DOHH2 (cell line): Measurements from ENCODE around the gene NRXN3.

Experiments used
- EZH2phosphoT487 ChIP-seq: fragments of 200-600 bp; sonication (generic); IDR thresholded peaks from 2 replicates; pipeline ENCODE4 v1.6.1; 2017; ENCODE audit warnings: borderline replicate concordance, mild to moderate bottlenecking, antibody characterized with exemption, low read length, moderate library complexity, mixed read lengths
- TF ChIP-seq, protein P1 (sequence below): fragments of 200-600 bp; sonication (generic); IDR thresholded peaks from one replicate; pipeline ENCODE4 v1.5.1; 2014; ENCODE audit warnings: antibody characterized with exemption, mild to moderate bottlenecking, low read depth, low read length; ENCODE audit not compliant: poor library complexity, severe bottlenecking

DNA sequence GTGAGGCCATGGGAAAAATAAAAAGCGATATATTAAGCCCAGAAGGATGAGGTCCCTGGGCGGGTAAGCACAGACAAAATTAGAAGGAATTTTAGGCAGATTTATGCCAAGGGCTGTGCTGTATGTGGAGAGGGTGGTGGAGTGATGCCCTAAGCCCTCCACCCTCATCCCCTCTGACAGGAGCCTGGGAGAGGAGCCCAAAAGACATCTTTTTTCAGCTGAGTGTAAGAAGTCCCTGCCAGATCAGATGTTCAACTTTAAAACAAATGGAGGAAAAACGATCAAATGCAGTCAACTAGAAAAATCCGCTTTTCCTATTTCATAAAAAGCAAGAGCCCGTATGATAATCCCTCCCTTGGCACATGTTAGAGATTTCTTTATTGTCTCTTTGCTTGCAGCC lies 47.7 kb upstream of the NRXN3 start:
- TF ChIP-seq, protein P1, sequence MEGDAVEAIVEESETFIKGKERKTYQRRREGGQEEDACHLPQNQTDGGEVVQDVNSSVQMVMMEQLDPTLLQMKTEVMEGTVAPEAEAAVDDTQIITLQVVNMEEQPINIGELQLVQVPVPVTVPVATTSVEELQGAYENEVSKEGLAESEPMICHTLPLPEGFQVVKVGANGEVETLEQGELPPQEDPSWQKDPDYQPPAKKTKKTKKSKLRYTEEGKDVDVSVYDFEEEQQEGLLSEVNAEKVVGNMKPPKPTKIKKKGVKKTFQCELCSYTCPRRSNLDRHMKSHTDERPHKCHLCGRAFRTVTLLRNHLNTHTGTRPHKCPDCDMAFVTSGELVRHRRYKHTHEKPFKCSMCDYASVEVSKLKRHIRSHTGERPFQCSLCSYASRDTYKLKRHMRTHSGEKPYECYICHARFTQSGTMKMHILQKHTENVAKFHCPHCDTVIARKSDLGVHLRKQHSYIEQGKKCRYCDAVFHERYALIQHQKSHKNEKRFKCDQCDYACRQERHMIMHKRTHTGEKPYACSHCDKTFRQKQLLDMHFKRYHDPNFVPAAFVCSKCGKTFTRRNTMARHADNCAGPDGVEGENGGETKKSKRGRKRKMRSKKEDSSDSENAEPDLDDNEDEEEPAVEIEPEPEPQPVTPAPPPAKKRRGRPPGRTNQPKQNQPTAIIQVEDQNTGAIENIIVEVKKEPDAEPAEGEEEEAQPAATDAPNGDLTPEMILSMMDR, result no peak
- no peak for TF ChIP-seq EZH2phosphoT487
